CD4-positive, alpha-beta T cell (primary cell): ENCODE data around the gene BABAM2. TPM values are rescaled to one million over a fixed set of nuclear protein-coding genes. Genes with fewer than 3 reads are reported as not detected.

Experiments used
- ATAC-seq: fragments of 200-7000 bp; cut with Tn5 transposase; one replicate; pipeline ENCODE4 v1.10.0; 2022; ENCODE audit warnings: mild to moderate bottlenecking; ENCODE audit not compliant: poor library complexity
- CTCF ChIA-PET: fragments of 350-600 bp; sonication (Branson Sonifier 250); formaldehyde crosslinking; loops from one replicate; lab custom pipeline; 2021; ENCODE audit warnings: antibody characterized with exemption, inconsistent platforms; lab: Charles Lee
- POLR2A ChIA-PET: fragments of 350-600 bp; sonication (Branson Sonifier 250); formaldehyde crosslinking; loops from one replicate; lab custom pipeline; 2021; ENCODE audit warnings: antibody characterized with exemption, inconsistent platforms; lab: Charles Lee
- DNase-seq, 14 experiments: peaks; one replicate each; pipeline ENCODE4 v3.0.0-alpha.2; 2013 to 2020; ENCODE audit warnings: mixed read lengths in 2 of 14
- H3K27ac ChIP-seq, 2 donors: one replicate each; pipeline versions ENCODE4 v1.5.1 to v1.7.0; 2013; ENCODE audit warnings: low read length in 2 of 2, low read depth in 1 of 2, mild to moderate bottlenecking in 1 of 2
- H3K27me3 ChIP-seq, 2 experiments: 1 replicate in 1 of 2; 2 replicates in 1 of 2; pipeline versions ENCODE4 v1.6.1 to v1.7.0; 2013; ENCODE audit warnings: low read length in 2 of 2, control low read depth in 1 of 2, mild to moderate bottlenecking in 1 of 2, moderate library complexity in 1 of 2; ENCODE audit not compliant: insufficient read depth in 2 of 2, control insufficient read depth in 1 of 2
- H3K36me3 ChIP-seq: one replicate; pipeline ENCODE4 v1.6.1; 2013; ENCODE audit warnings: low read length, control low read depth; ENCODE audit not compliant: insufficient read depth
- H3K4me1 ChIP-seq: one replicate; pipeline ENCODE4 v1.6.1; 2013; ENCODE audit warnings: low read length, control low read depth; ENCODE audit not compliant: insufficient read depth
- H3K4me3 ChIP-seq: one replicate; pipeline ENCODE4 v1.5.1; 2013; ENCODE audit warnings: mild to moderate bottlenecking, low read length, moderate library complexity
- H3K9me3 ChIP-seq, 2 experiments: 1 replicate in 1 of 2; 2 replicates in 1 of 2; pipeline versions ENCODE4 v1.6.1 to v1.7.0; 2013; ENCODE audit warnings: low read length in 2 of 2, mild to moderate bottlenecking in 2 of 2, control low read depth in 1 of 2, moderate library complexity in 1 of 2; ENCODE audit not compliant: control insufficient read depth in 1 of 2, insufficient read depth in 1 of 2
- H3K27ac Mint-ChIP-seq: one replicate; pipeline ENCODE4 v1.8.0; 2020; ENCODE audit warnings: mixed read lengths
- H3K27me3 Mint-ChIP-seq: one replicate; pipeline ENCODE4 v1.8.0; 2021; ENCODE audit warnings: mixed read lengths
- H3K36me3 Mint-ChIP-seq: one replicate; pipeline ENCODE4 v1.8.0; 2021; ENCODE audit warnings: low read depth, mixed read lengths
- H3K4me1 Mint-ChIP-seq: one replicate; pipeline ENCODE4 v1.8.0; 2021; ENCODE audit warnings: low read depth, mixed read lengths
- H3K4me3 Mint-ChIP-seq: one replicate; pipeline ENCODE4 v1.8.0; 2020; ENCODE audit warnings: mild to moderate bottlenecking, mixed read lengths
- H3K9me3 Mint-ChIP-seq: one replicate; pipeline ENCODE4 v1.8.0; 2020; ENCODE audit warnings: mixed read lengths
- intact Hi-C, 2 experiments: fragments of 100-400 bp; cut with DNase I in 1 of 2; cut with micrococcal nuclease in 1 of 2; formaldehyde crosslinking; loops; one replicate each; pipeline versions ENCODE4 v1.15.1 to v1.9.0; 2023 to 2025; cut with DNase I, micrococcal nuclease
- total RNA-seq, 174 experiments: library from RNA in 2 of 174; stranded (reverse) in 2 of 174; gene quantifications; one replicate each; pipeline ENCODE4 v1.2.3 and lab custom pipeline; 2021 to 2026
- TF ChIP-seq, protein P1 (sequence below): fragments of 200-600 bp; IDR thresholded peaks from one replicate; pipeline ENCODE4 v1.8.0; 2022; ENCODE audit warnings: antibody characterized with exemption, mild to moderate bottlenecking

BABAM2 gene
- total RNA-seq, 2 experiments from 2014 or later, result 29.2 to 32.8 TPM

DNA sequence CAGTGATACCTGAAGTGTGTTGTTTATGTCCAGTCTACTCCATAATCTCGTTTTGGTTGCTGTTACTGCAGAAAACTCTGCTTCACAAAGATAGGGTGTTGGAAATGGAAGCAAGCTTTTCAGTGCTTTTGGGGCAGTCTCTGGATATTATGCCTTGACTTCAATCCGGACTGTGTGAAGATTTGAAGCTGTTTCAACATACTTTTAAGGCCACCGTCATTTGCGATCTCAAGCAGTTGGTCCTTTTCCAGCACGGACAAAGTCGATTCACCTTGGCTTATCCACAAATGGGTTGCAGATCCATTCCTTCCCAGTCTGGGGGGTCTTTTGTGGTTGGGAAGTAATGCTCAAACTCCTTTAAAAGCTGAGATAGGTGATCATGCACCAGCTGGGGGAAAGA is 20.8 kb upstream of the BABAM2 start:
- Histone ChIP-seq H3K9me3 (no peaks in the 10 kb centered on the region), H3K27me3 (no peaks in the 10 kb centered on the region), H3K36me3 (no peaks in the 10 kb centered on the region), H3K4me1 (no peaks in the 10 kb centered on the region), H3K27ac (no peak overlapping the region), H3K4me3 (no peak overlapping the region)
- no peaks in the 10 kb centered on the region for H3K36me3 Mint-ChIP-seq
- no peak overlapping the region for H3K4me3 Mint-ChIP-seq
- no peaks in the 10 kb centered on the region for H3K9me3 Mint-ChIP-seq
- CTCF ChIA-PET, result no interaction called here
- DNase-seq, result no peak
- H3K27ac Mint-ChIP-seq, result no peak overlapping the region
- no peaks in the 10 kb centered on the region for H3K4me1 Mint-ChIP-seq
- TF ChIP-seq, protein P1, sequence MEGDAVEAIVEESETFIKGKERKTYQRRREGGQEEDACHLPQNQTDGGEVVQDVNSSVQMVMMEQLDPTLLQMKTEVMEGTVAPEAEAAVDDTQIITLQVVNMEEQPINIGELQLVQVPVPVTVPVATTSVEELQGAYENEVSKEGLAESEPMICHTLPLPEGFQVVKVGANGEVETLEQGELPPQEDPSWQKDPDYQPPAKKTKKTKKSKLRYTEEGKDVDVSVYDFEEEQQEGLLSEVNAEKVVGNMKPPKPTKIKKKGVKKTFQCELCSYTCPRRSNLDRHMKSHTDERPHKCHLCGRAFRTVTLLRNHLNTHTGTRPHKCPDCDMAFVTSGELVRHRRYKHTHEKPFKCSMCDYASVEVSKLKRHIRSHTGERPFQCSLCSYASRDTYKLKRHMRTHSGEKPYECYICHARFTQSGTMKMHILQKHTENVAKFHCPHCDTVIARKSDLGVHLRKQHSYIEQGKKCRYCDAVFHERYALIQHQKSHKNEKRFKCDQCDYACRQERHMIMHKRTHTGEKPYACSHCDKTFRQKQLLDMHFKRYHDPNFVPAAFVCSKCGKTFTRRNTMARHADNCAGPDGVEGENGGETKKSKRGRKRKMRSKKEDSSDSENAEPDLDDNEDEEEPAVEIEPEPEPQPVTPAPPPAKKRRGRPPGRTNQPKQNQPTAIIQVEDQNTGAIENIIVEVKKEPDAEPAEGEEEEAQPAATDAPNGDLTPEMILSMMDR, result no peak
- H3K27me3 Mint-ChIP-seq, result no peaks in the 10 kb centered on the region
- intact Hi-C loops, result no loop called here
- ATAC-seq, result no peak
- POLR2A ChIA-PET, result no interaction called here

DNA sequence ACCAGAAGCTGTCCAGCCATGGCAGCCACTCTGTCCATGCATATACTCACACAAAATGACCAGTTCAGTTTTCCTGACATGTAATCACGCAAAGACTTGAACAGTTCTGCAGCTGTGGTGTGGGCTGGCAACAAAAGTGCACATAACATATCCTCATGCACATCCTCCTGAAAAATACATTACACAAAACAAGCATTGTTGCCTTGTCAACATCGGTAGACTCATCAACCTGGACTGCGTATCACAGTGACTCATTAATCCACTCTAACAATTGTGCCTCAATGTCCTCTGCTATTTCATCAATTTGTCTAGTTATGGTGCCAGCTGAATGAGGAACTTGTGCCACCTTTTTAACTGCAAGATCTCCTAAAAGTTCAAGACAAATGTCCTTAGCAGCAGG is 19.8 kb upstream of the BABAM2 start:
- H3K36me3 Mint-ChIP-seq, result peaks cover 2% of the 10 kb centered on the region
- no peaks in the 10 kb centered on the region for H3K4me1 Mint-ChIP-seq
- Histone ChIP-seq H3K4me3 (no peak overlapping the region), H3K36me3 (no peaks in the 10 kb centered on the region), H3K27me3 (no peaks in the 10 kb centered on the region), H3K9me3 (no peaks in the 10 kb centered on the region), H3K4me1 (no peaks in the 10 kb centered on the region), H3K27ac (no peak overlapping the region)
- intact Hi-C loops, result no loop called here
- peaks cover 3% of the 10 kb centered on the region for H3K9me3 Mint-ChIP-seq
- ChIA-PET CTCF (no interaction called here), POLR2A (no interaction called here)
- TF ChIP-seq, protein P1, result no peak
- DNase-seq (no peak), ATAC-seq (no peak)
- H3K27ac Mint-ChIP-seq, result no peak overlapping the region
- no peaks in the 10 kb centered on the region for H3K27me3 Mint-ChIP-seq
- no peak overlapping the region for H3K4me3 Mint-ChIP-seq

- ChIA-PET POLR2A (no interaction called here), CTCF (no interaction called here)
- DNase-seq, result no peak
- no peaks in the 10 kb centered on the region for H3K27me3 Mint-ChIP-seq
- H3K4me1 ChIP-seq, result no peaks in the 10 kb centered on the region
- H3K27ac ChIP-seq, result no peak overlapping the region
- no peak overlapping the region for H3K27ac Mint-ChIP-seq
- TF ChIP-seq, protein P1, result no peak
- no peak for ATAC-seq
- peaks cover 6% of the 10 kb centered on the region for H3K9me3 Mint-ChIP-seq
- no peaks in the 10 kb centered on the region for H3K4me1 Mint-ChIP-seq
- no peak overlapping the region for H3K4me3 ChIP-seq
- H3K36me3 Mint-ChIP-seq, result peaks cover 5% of the 10 kb centered on the region
- H3K9me3 ChIP-seq, result no peaks in the 10 kb centered on the region
- no peaks in the 10 kb centered on the region for H3K27me3 ChIP-seq
- H3K4me3 Mint-ChIP-seq, result no peak overlapping the region
- no peaks in the 10 kb centered on the region for H3K36me3 ChIP-seq
- intact Hi-C loops, result no loop called here
Observed at GRCh38 chr2:27871802-27872201, 18.7 kb upstream of the BABAM2 start.
